T-helper 22 cell (primary cell): ENCODE measurements around the gene DDX39A.

Experiments
- DNase-seq: peaks from one replicate; pipeline ENCODE4 v3.0.0-alpha.2; 2020; ENCODE audit warnings: low read depth

The DDX39A gene

DNA sequence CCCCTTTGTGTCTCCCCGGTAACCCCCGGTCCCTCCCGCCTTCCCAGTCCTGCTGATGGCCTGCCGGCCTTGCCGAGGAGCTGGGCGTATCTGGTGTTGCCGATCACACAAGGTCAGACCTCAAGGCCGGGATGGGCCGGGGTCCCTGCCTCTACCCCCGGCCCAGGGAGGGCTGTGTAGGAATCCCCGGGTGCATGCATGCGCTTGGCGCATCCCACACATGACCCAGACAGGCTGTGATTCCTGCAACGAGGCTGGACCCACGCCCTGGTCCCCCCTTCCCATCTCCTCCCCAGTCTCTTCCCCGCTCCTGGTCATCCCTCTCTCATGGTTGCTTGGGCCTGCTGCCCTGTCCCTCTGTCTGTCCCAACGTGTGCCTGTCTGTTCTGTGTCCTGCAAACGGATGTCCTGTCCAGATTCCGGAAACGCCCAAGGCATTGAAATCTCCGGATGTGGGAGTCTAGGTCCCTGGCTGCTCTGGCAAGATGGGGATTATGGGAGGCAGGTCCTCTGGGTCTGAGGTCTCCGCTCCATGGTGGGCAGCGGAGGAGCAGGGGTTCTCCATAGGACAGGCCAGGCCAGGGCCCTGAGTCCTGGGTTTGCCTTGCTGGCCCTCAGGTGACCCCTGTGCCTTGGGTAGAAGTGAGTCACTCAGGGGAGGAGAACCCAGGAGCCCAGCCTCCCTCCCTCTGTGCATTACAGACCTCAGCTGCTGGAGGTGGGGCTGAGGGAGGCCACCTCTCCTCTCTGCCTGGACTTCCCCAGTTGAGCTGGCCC is 15.6 kb upstream of the DDX39A start:
- DNase-seq: no peak

GRCh38 chr19:14433554-14434501 is 14.7 kb upstream of the DDX39A start:
- DNase-seq: peak; percentile 19

DNA sequence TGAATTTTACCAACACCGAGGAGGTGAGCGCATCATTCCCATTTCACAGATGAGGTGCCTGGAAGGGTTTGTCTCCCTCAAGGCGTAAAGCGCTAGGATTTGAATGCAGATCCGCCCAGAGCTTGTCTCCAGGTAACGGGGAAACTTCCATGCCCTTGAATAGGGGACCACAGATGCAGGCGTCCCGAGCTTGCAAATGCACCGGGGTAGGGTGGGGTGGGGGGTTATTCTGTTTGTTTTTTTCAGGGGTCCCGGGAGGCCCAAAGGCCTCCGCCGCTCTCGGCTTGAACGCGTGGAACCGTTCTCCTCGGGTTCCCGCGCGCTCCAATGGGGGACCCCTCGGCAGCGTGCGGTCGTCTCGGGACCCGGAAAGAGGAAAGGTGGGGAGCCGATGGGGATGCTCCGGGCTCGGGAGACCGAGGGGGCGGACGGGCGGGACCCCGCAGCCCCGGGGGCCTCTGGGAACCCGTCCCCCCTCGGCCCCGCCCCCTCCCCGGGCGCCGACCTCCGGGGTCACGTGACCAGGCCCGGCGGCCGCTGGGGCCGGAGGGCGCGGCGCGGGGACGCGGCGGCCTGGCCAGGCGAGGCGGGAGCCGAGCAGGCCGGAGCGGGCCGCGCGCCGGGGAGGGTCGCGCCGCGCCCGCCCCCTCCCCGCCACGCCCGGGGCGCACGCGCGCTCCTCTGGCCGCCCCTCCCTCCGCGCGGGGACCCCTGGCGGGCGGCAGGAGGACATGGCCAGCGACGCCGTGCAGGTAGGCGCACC is 13.8 kb upstream of the DDX39A start, which contains the start of gene PKN1:
PKN1 (plus strand) TSS at position 516 of the 763 bp plus-strand sequence; CDS start at position 732, 216 bp downstream.
- DNase-seq: peak; percentile 21

GRCh38 chr19:14430712-14431111 is 11.6 kb upstream of the DDX39A start:
- no peak for DNase-seq

- no peak for DNase-seq
Observed at GRCh38 chr19:14428882-14429416, 9.8 kb upstream of the DDX39A start.

- DNase-seq: no peak
Observed at GRCh38 chr19:14427461-14427860, 8.3 kb upstream of the DDX39A start.

DNA sequence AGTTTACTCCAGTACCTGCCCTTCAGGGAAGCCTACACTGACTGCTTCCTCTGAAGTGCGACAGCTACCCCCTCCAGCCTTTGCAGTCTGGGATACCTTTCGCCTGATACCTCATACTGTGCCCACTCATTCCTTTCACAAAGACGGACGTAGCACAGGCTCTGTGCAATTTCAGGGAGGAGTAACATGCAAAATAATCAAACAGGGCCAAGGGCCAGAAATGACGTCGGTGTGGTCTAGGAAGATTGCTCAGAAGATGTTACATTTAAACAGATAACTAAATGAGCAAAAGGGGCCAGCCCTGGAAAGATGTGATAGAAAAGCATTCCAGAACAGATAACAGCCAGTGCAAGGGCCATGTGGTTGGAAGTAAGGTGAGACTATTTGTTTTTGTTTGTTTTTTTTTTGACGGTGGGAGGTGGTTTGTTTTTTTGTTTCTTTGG is 6.6 kb upstream of the DDX39A start:
- no peak for DNase-seq

- DNase-seq: no peak
Observed at GRCh38 chr19:14418856-14419105, 360 bp downstream of the DDX39A start.

DNA sequence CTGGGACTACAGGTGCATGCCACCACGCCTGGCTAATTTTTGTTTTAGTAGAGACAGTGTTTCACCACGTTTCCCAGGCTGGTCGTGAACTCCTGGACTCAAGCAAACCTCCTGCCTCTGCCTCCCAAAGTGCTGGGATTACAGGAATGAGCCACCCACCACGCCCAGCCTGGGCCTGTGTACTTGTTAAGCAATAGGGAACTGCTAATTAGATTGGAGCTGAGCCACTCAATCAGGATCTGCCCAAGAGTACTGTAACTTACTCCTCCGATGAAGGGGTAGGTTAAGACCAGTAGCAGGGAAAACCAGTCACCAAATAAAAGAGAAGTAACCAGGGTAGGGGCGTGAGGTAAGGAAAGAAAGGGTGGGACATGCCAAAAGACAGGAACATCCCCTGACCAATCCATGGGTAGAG is 2.3 kb downstream of the DDX39A start:
- no peak for DNase-seq

GRCh38 chr19:14414926-14415690 is 4.0 kb downstream of the DDX39A start:
- DNase-seq: no peak

DNA sequence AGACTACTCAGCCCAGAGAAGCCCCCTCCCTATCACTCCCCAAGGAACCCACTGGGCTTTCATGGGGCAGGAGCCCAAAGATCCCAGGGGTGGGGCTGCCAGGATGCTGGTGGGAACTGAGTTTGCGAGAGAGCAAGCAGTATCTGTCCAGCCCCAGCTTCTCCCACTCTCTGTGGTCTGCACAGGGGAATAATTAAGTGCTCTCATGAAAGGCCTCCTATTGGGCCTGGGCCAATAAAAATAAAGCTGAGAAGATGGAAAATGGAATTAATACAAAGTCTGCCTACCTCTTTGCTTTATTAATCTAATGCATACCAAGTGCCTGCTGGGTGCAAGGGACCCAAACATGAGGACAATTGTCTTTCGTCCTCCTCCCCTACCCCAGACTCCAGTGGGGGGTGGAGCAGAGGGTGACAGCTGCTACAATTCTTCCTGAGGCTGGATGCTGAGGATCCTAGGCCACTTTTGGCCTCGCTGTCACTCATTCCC is 5.4 kb downstream of the DDX39A start:
- no peak for DNase-seq

GRCh38 chr19:14412996-14413692 is 6.0 kb downstream of the DDX39A start:
- DNase-seq: no peak

DNA sequence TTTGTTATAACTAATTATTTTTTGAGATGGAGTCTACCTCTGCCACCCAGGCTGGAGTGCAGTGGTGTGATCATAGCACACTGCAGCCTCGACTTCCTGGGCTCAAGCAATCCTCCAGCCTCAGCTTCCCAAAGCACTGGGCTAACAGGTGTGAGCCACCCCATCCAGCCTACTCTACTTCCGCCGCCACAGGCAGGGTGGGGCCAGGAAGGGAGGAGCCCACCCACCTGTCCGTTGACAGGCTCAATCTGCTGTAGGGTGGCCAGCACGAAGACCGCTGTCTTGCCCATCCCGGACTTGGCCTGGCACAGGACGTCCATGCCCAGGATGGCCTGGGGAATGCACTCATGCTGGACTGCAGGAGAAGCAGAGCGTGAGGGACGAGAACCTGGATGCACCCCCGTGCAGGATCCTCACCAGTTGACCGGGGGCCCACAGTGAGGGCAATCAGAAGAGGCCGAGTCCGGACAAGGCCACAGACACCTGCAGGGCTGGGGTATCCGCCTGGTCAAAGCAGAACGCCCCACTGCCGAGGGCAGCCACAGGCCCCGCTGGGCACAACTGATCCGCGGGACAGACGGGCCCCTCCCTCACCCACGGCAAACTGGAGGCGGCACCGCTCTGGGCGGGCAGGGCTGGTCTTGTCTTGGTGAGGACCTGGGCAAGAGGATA is 6.7 kb downstream of the DDX39A start:
- DNase-seq: no peak

GRCh38 chr19:14411938-14412245 is 7.2 kb downstream of the DDX39A start:
- DNase-seq: no peak

- no peak for DNase-seq
Observed at GRCh38 chr19:14411161-14411937, 7.8 kb downstream of the DDX39A start.

- peak; percentile 42 for DNase-seq
Observed at GRCh38 chr19:14410091-14411051, 8.8 kb downstream of the DDX39A start.

GRCh38 chr19:14409146-14410023 is 9.8 kb downstream of the DDX39A start:
- no peak for DNase-seq
